Measurements from ENCODE around the gene SSTR5. TPM values are rescaled to one million over a fixed set of nuclear protein-coding genes. Genes with fewer than 3 reads are reported as not detected.

SSTR5 gene
- total and polyA plus RNA-seq, 2 donors (not counting 1 experiment from before 2014, with no cell fraction given), result not detected

GRCh38 chr16:1063728-1064127 lies 8.8 kb upstream of the SSTR5 start:
- peaks cover 18% of the 10 kb centered on the region for H3K27me3 Mint-ChIP-seq
- H3K4me1 ChIP-seq (ENCODE audit: control insufficient read depth in 2 of 2, insufficient read depth in 2 of 2, low read length in 2 of 2), result no peaks in the 10 kb centered on the region
- no peak overlapping the region for H3K4me2 ChIP-seq (replicated peaks; ENCODE audit: low read depth, low read length, poor library complexity, severe bottlenecking)
- peaks cover 0 to 34% (median 0%) of the 10 kb centered on the region in 3 donors for H3K9me3 ChIP-seq (ENCODE audit: control extremely low read depth in 1 of 3, control insufficient read depth in 2 of 3, insufficient read depth in 1 of 3, low read length in 2 of 3)
- no peak overlapping the region for H3K4me3 Mint-ChIP-seq
- H3K9ac ChIP-seq (ENCODE audit: low read length), result no peak overlapping the region
- H3K79me2 ChIP-seq (ENCODE audit: control insufficient read depth, insufficient read depth, low read length), result no peaks in the 10 kb centered on the region
- peaks cover 0 to 16% (median 0%) of the 10 kb centered on the region in 4 experiments for H3K27me3 ChIP-seq (replicated peaks in 1 of 4; ENCODE audit: control extremely low read depth in 1 of 4, control insufficient read depth in 3 of 4, insufficient read depth in 4 of 4, low read length in 3 of 4)
- CTCF ChIA-PET, result no interaction called here
- H4K20me1 ChIP-seq (ENCODE audit: control insufficient read depth, insufficient read depth, low read length, poor library complexity, severe bottlenecking), result no peaks in the 10 kb centered on the region
- no peak overlapping the region for H2AFZ ChIP-seq (ENCODE audit: insufficient read depth, low read depth, low read length, poor library complexity, severe bottlenecking)
- H3K4me3 ChIP-seq (ENCODE audit: control extremely low read depth in 1 of 5, extremely low read depth in 1 of 5, insufficient read depth in 1 of 5, low read depth in 2 of 5, low read length in 4 of 5), result no peak overlapping the region
- POLR2A ChIA-PET, result no interaction called here
- H3K36me3 ChIP-seq (replicated peaks in 1 of 2; ENCODE audit: control extremely low read depth in 1 of 2, control insufficient read depth in 1 of 2, extremely low read depth in 1 of 2, insufficient read depth in 2 of 2, low read length in 1 of 2), result no peaks in the 10 kb centered on the region
- H3K27ac ChIP-seq (ENCODE audit: low read length in 2 of 2), result no peak overlapping the region
- no peak for DNase-seq
- 83% methylated on average over 16 of the region's 21 CpGs for WGBS (ENCODE audit: insufficient coverage)
- no peaks in the 10 kb centered on the region for H3K4me1 Mint-ChIP-seq
- intact Hi-C loops (cut with micrococcal nuclease), result no loop called here
- H3K9me3 Mint-ChIP-seq (ENCODE audit: insufficient read depth), result peaks cover 4% of the 10 kb centered on the region
- no peak overlapping the region for H3K27ac Mint-ChIP-seq
- TF ChIP-seq CTCF (IDR thresholded peaks at IDR 0.05) (no peak), EZH2 (IDR thresholded peaks at IDR 0.05; ENCODE audit: borderline replicate concordance, insufficient read depth, low read depth, low read length, poor library complexity, severe bottlenecking) (no peak)
- ATAC-seq (ENCODE audit: low read depth), result no peak

- POLR2A ChIA-PET, result no interaction called here
- 37% methylated on average over 55 of the region's 55 CpGs for WGBS (ENCODE audit: insufficient coverage)
- Mint-ChIP-seq H3K4me1 (no peaks in the 10 kb centered on the region), H3K27ac (no peak overlapping the region), H3K9me3 (ENCODE audit: insufficient read depth) (no peaks in the 10 kb centered on the region), H3K27me3 (peaks cover 14% of the 10 kb centered on the region), H3K4me3 (no peak overlapping the region)
- no peak for ATAC-seq (ENCODE audit: low read depth)
- H3K36me3 ChIP-seq (replicated peaks in 1 of 2; ENCODE audit: control extremely low read depth in 1 of 2, control insufficient read depth in 1 of 2, extremely low read depth in 1 of 2, insufficient read depth in 2 of 2, low read length in 1 of 2), result no peaks in the 10 kb centered on the region
- H3K4me1 ChIP-seq (ENCODE audit: control insufficient read depth in 2 of 2, insufficient read depth in 2 of 2, low read length in 2 of 2), result no peaks in the 10 kb centered on the region
- CTCF ChIA-PET, result no interaction called here
- no peak for TF ChIP-seq EZH2 (IDR thresholded peaks at IDR 0.05; ENCODE audit: borderline replicate concordance, insufficient read depth, low read depth, low read length, poor library complexity, severe bottlenecking)
- DNase-seq, result no peak
- H4K20me1 ChIP-seq (ENCODE audit: control insufficient read depth, insufficient read depth, low read length, poor library complexity, severe bottlenecking), result no peaks in the 10 kb centered on the region
- H3K27ac ChIP-seq (ENCODE audit: low read length in 2 of 2), result no peak overlapping the region
- intact Hi-C loops (cut with micrococcal nuclease), result no loop called here
- H2AFZ ChIP-seq (ENCODE audit: insufficient read depth, low read depth, low read length, poor library complexity, severe bottlenecking), result no peak overlapping the region
- no peak overlapping the region for H3K9ac ChIP-seq (ENCODE audit: low read length)
- no peaks in the 10 kb centered on the region for H3K79me2 ChIP-seq (ENCODE audit: control insufficient read depth, insufficient read depth, low read length)
- peaks cover 0 to 31% (median 0%) of the 10 kb centered on the region in 3 donors for H3K9me3 ChIP-seq (ENCODE audit: control extremely low read depth in 1 of 3, control insufficient read depth in 2 of 3, insufficient read depth in 1 of 3, low read length in 2 of 3)
- no peak overlapping the region for H3K4me2 ChIP-seq (replicated peaks; ENCODE audit: low read depth, low read length, poor library complexity, severe bottlenecking)
- H3K4me3 ChIP-seq (ENCODE audit: control extremely low read depth in 1 of 5, extremely low read depth in 1 of 5, insufficient read depth in 1 of 5, low read depth in 2 of 5, low read length in 4 of 5), result no peak overlapping the region
- peaks cover 0 to 26% (median 0%) of the 10 kb centered on the region in 4 experiments for H3K27me3 ChIP-seq (replicated peaks in 1 of 4; ENCODE audit: control extremely low read depth in 1 of 4, control insufficient read depth in 3 of 4, insufficient read depth in 4 of 4, low read length in 3 of 4)
Measured at GRCh38 chr16:1065469-1066128, 6.9 kb upstream of the SSTR5 start.

All from B cell (primary cell).